K562 (cell line): Measurements from ENCODE around the gene CCDC88C. TPM values are rescaled to one million over a fixed set of nuclear protein-coding genes. Genes with fewer than 3 reads are reported as not detected.

Experiments
- CSDE1 ChIP-seq, 2 experiments: fragments of 450-650 bp; IDR thresholded peaks; 2 replicates each; pipeline ENCODE4 v1.6.1; 2016; ENCODE audit warnings: mild to moderate bottlenecking in 1 of 2
- ETV6 ChIP-seq, 3 experiments: fragments of 150-350 bp in 1 of 3; sonication (generic) in 1 of 3; formaldehyde crosslinking in 1 of 3; IDR thresholded peaks; 2 replicates each; pipeline versions ENCODE4 v1.6.1 to v1.8.0; 2014 to 2022; ENCODE audit warnings: borderline replicate concordance in 2 of 3, low read depth in 2 of 3, antibody characterized with exemption in 1 of 3, low read length in 1 of 3, mild to moderate bottlenecking in 1 of 3, missing genetic modification reagents in 1 of 3
- HMBOX1 ChIP-seq: sonication (generic); IDR thresholded peaks from 2 replicates; pipeline ENCODE4 v1.6.1; 2016
- MGA ChIP-seq: fragments of 450-650 bp; IDR thresholded peaks from 2 replicates; pipeline ENCODE4 v1.6.1; 2016; ENCODE audit warnings: mild to moderate bottlenecking, moderate library complexity
- ZFX ChIP-seq: sonication (generic); formaldehyde crosslinking; IDR thresholded peaks from 2 replicates; pipeline ENCODE4 v1.8.0; 2022; ENCODE audit warnings: mild to moderate bottlenecking, missing genetic modification reagents, moderate library complexity
- ZKSCAN8 ChIP-seq: fragments of 200-800 bp; sonication (Bioruptor generic); IDR thresholded peaks from 2 replicates; pipeline ENCODE4 v1.6.1; 2016; ENCODE audit warnings: missing genetic modification characterization, missing compliant biosample characterization
- ZNF121 ChIP-seq: sonication (generic); formaldehyde crosslinking; conservative IDR thresholded peaks from 2 replicates; pipeline ENCODE4 v1.8.0; 2022; ENCODE audit warnings: missing genetic modification reagents
- ZNF696 ChIP-seq: fragments of 250-450 bp; sonication (Bioruptor Pico); conservative IDR thresholded peaks from 2 replicates; pipeline ENCODE4 v1.4.0; 2020; ENCODE audit warnings: mild to moderate bottlenecking, moderate library complexity
- polyA plus RNA-seq, 8 experiments: library from polyadenylated mRNA; depleted of rRNA in 4 of 8; stranded (reverse) in 5 of 8; unstranded in 3 of 8; fragments of >200 nt; fragmentation: Nextera tagmentation in 2 of 8; fragmentation: Illumina TruSeq in 1 of 8; extraction: Ambion mirVana in 2 of 8; extraction: Trizol in 1 of 8; gene quantifications; 2 replicates each; pipeline versions ENCODE4 v1.2.1 to v1.2.3, GENCODE V29; 2011 to 2014; ENCODE audit warnings: inconsistent platforms in 1 of 8, missing spikeins in 1 of 8
- total RNA-seq, 7 experiments: library from RNA; depleted of rRNA in 6 of 7; stranded (reverse); fragments of >200 nt in 6 of 7; fragmentation: Illumina TruSeq in 2 of 7; extraction: Trizol in 2 of 7; gene quantifications; 2 replicates each; pipeline versions ENCODE4 v1.2.1 to v1.2.3, GENCODE V29; 2011 to 2021; ENCODE audit warnings: low replicate concordance in 1 of 7

The CCDC88C gene
- total and polyA plus RNA-seq, 9 of the 15 experiments (the other 6 are each of a cell fraction or from before 2014, with no cell fraction given): 0.62 to 22.5 (median 10.7) TPM

GRCh38 chr14:91424813-91425530 is 7.4 kb upstream of the CCDC88C start (continued):
- peak; percentile 64; the same call in 1 of the 2 replicates for TF ChIP-seq MGA
- TF ChIP-seq ZFX (CRISPR knock-in tag): 0 out of 2 replicates have a peak, but pooled peaks have one; percentile 12
- no peak for TF ChIP-seq ETV6 (IDR thresholded peaks at IDR 0.05; ENCODE audit: borderline replicate concordance in 1 of 2, low read depth in 2 of 2, low read length in 1 of 2)
- TF ChIP-seq ETV6 (CRISPR knock-in tag; IDR thresholded peaks at IDR 0.05; ENCODE audit: borderline replicate concordance): no peak
- no peak for TF ChIP-seq ZKSCAN8
- no peak for TF ChIP-seq CSDE1 (IDR thresholded peaks at IDR 0.05)
- TF ChIP-seq ZNF696 (CRISPR knock-in tag): no peak
- TF ChIP-seq HMBOX1: no peak
- TF ChIP-seq ZNF121: no peak
